Heart left ventricle (tissue), 16 donors: ENCODE results near the gene KATNB1. TPM values are rescaled to one million over a fixed set of nuclear protein-coding genes. Genes with fewer than 3 reads are reported as not detected.

Source experiments
- ATAC-seq, 4 donors: fragments of 200-7000 bp; cut with Tn5 transposase; one replicate each; pipeline ENCODE4 v1.9.1; 2020 to 2022; ENCODE audit warnings: moderate library complexity in 4 of 4, mild to moderate bottlenecking in 3 of 4, moderate number of reproducible peaks in 1 of 4
- DNase-seq, 5 donors: peaks; one replicate each; pipeline ENCODE4 v3.0.0-alpha.2; 2020
- H3K27ac ChIP-seq, 12 donors: fragments of 200-600 bp; sonication (generic) in 4 of 12; one replicate each; pipeline versions ENCODE4 v1.5.0 to v1.8.0; 2016 to 2022; ENCODE audit warnings: mild to moderate bottlenecking in 2 of 12
- H3K27me3 ChIP-seq, 9 donors: fragments of 200-600 bp; sonication (generic) in 2 of 9; one replicate each; pipeline versions ENCODE4 v1.5.1 to v1.8.0; 2016 to 2022; ENCODE audit warnings: mild to moderate bottlenecking in 3 of 9
- H3K36me3 ChIP-seq, 9 donors: fragments of 200-600 bp; sonication (generic) in 2 of 9; one replicate each; pipeline versions ENCODE4 v1.5.0 to v1.8.0; 2018 to 2022; ENCODE audit warnings: mild to moderate bottlenecking in 2 of 9
- H3K4me1 ChIP-seq, 12 donors: fragments of 200-600 bp; sonication (generic) in 4 of 12; one replicate each; pipeline versions ENCODE4 v1.5.0 to v1.8.0; 2016 to 2022; ENCODE audit warnings: mild to moderate bottlenecking in 3 of 12
- H3K4me3 ChIP-seq, 12 donors: fragments of 200-600 bp; sonication (generic) in 4 of 12; one replicate each; pipeline versions ENCODE4 v1.5.0 to v1.8.0; 2017 to 2022; ENCODE audit warnings: mild to moderate bottlenecking in 9 of 12, moderate library complexity in 4 of 12
- H3K9me3 ChIP-seq, 12 donors: fragments of 200-600 bp; sonication (generic) in 4 of 12; one replicate each; pipeline versions ENCODE4 v1.5.0 to v1.8.0; 2016 to 2022; ENCODE audit warnings: mild to moderate bottlenecking in 1 of 12
- CTCF ChIP-seq, 12 donors: fragments of 200-600 bp; sonication (generic) in 4 of 12; IDR thresholded peaks; one replicate each; pipeline versions ENCODE4 v1.5.0 to v1.8.0; 2018 to 2022; ENCODE audit warnings: antibody characterized with exemption in 12 of 12, mild to moderate bottlenecking in 5 of 12
- POLR2A ChIP-seq, 2 donors: fragments of 450-650 bp; IDR thresholded peaks; one replicate each; pipeline ENCODE4 v1.6.1; 2017; ENCODE audit warnings: antibody characterized with exemption in 2 of 2, mild to moderate bottlenecking in 2 of 2, moderate library complexity in 2 of 2
- WGBS, 4 donors: extraction: QIAGEN DNeasy Blood & Tissue Kit in 2 of 4; methylation state at CpG; one replicate each; pipeline versions ENCODE4 v1.1.5 to v1.1.7; 2013 to 2018; 5-methylcytosine and 5-hydroxymethylcytosine counted together
- intact Hi-C, 10 donors: fragments of 100-400 bp; cut with DNase I; formaldehyde crosslinking; loops; one replicate each; pipeline versions ENCODE4 v1.11.1 to v1.14.2; 2022
- polyA plus RNA-seq, 2 donors: library from polyadenylated mRNA; stranded (reverse); fragments of 200-250 nt; gene quantifications; one replicate each; pipeline ENCODE4 v1.2.3, GENCODE V29; 2013
- total RNA-seq, 9 donors: library from RNA; depleted of rRNA in 2 of 9; stranded (reverse); fragments of >200 nt in 2 of 9; fragmentation: NEBNext Ultra II Directional in 3 of 9; extraction: Animal tissue kit (Norgen Biotek cat#: 25700) in 3 of 9; gene quantifications; one replicate each; pipeline versions ENCODE4 v1.1.0 to v1.2.4, GENCODE V29; 2016 to 2023
- donor health status: ischemic (EF 13 %, LVEDD 7.1; RV severe dilation, severe dysfunction).
- donor health status: healthy with polysubstance abuse.
- donor health status: DM: no; HTN: yes; CAD: no.
- donor health status: DM: no; HTN: no; CAD: no.
- donor health status: ischemic (EF 25% LVEDD 6.9; RV normal size, moderate dysfunction).
- donor health status: ischemic (EF 25% LVEDD 5.7; RV mildly dilated, moderate dysfunction).
- donor health status: healthy.
- donor health status: DM: yes; HTN: yes; CAD: no.
- donor health status: ischemic (EF 35%, LVEDD 5.7; RV mildly dilated, moderate dysfunction).
- donor health status: nonischemic (EF 11% LVEDD 7.7; RV severe dilation, severe dysfunction).
- donor health status: DM: yes; HTN: yes; CAD: no.
- donor health status: PGD.
- donor health status: ischemic (EF 29% LVEDD 5.4; RV normal size, mild dysfunction).
- donor health status: nonischemic (EF 23%, LVEDD 6.1; RV moderate dilation, normal function).

The KATNB1 gene
- total and polyA plus RNA-seq, 11 donors = 8.0 to 20.5 (median 15.3) TPM

GRCh38 chr16:57701759-57702371 lies 33.7 kb upstream of the KATNB1 start:
- H3K27ac ChIP-seq = no peak overlapping the region
- H3K27me3 ChIP-seq = no peaks in the 10 kb centered on the region
- ATAC-seq (peak in 1 of 4 donors; percentile 29), DNase-seq (no peak)
- H3K4me1 ChIP-seq = no peaks in the 10 kb centered on the region
- H3K36me3 ChIP-seq = no peaks in the 10 kb centered on the region
- no peaks in the 10 kb centered on the region for H3K9me3 ChIP-seq
- intact Hi-C loops = loop anchor here in 1 of 10 donors (5.0 kb wide), 1 partner anchor 45 kb away; no protein-coding TSS in a partner anchor
- TF ChIP-seq CTCF (IDR thresholded peaks at IDR 0.05) (no peak), POLR2A (IDR thresholded peaks at IDR 0.05) (no peak)
- WGBS, 4 donors = 83 to 86% (median 85%) methylated on average over 22 to 23 of the region's 23 CpGs
- no peak overlapping the region for H3K4me3 ChIP-seq

- no peak for DNase-seq
- ATAC-seq = no peak
- H3K27ac ChIP-seq = no peak overlapping the region
- WGBS, 4 donors = 88 to 96% (median 91%) methylated on average over 11 of the region's 11 CpGs
- intact Hi-C loops = loop anchor here in 1 of 10 donors (5.0 kb wide), 1 partner anchor 46 kb away; no protein-coding TSS in a partner anchor
- H3K9me3 ChIP-seq = no peaks in the 10 kb centered on the region
- no peaks in the 10 kb centered on the region for H3K27me3 ChIP-seq
- TF ChIP-seq CTCF (IDR thresholded peaks at IDR 0.05) (no peak), POLR2A (IDR thresholded peaks at IDR 0.05) (no peak)
- no peaks in the 10 kb centered on the region for H3K4me1 ChIP-seq
- H3K36me3 ChIP-seq = no peaks in the 10 kb centered on the region
- no peak overlapping the region for H3K4me3 ChIP-seq
Observed at GRCh38 chr16:57703416-57704010, 32.1 kb upstream of the KATNB1 start.

- no peaks in the 10 kb centered on the region for H3K27me3 ChIP-seq
- H3K36me3 ChIP-seq = no peaks in the 10 kb centered on the region
- ATAC-seq (no peak), DNase-seq (no peak)
- no peaks in the 10 kb centered on the region for H3K4me1 ChIP-seq
- H3K4me3 ChIP-seq = no peak overlapping the region
- H3K27ac ChIP-seq = no peak overlapping the region
- 73 to 80% (median 78%) methylated on average over 11 of the region's 11 CpGs for WGBS, 4 donors
- TF ChIP-seq CTCF (IDR thresholded peaks at IDR 0.05) (no peak), POLR2A (IDR thresholded peaks at IDR 0.05) (no peak)
- intact Hi-C loops = loop anchor here in 1 of 10 donors (5.0 kb wide), 1 partner anchor 47 kb away; no protein-coding TSS in a partner anchor
- no peaks in the 10 kb centered on the region for H3K9me3 ChIP-seq
Observed at GRCh38 chr16:57704011-57704904, 31.3 kb upstream of the KATNB1 start.
